Heart right ventricle (tissue), 16 donors: Measurements from ENCODE around the gene CEND1. TPM values are rescaled to one million over a fixed set of nuclear protein-coding genes. Genes with fewer than 3 reads are reported as not detected.

Experiments used
- ATAC-seq, 8 donors: fragments of 200-7000 bp; cut with Tn5 transposase; one replicate each; pipeline ENCODE4 v1.9.1; 2020; ENCODE audit warnings: mild to moderate bottlenecking in 8 of 8, moderate library complexity in 8 of 8, moderate number of reproducible peaks in 1 of 8
- DNase-seq, 2 donors: peaks; one replicate each; pipeline ENCODE4 v3.0.0-alpha.2; 2020
- H3K27ac ChIP-seq, 10 donors: fragments of 200-600 bp; sonication (generic) in 2 of 10; one replicate each; pipeline versions ENCODE4 v1.5.0 to v1.8.0; 2020 to 2022; ENCODE audit warnings: mild to moderate bottlenecking in 3 of 10
- H3K27me3 ChIP-seq, 7 donors: fragments of 200-600 bp; one replicate each; pipeline ENCODE4 v1.8.0; 2021 to 2022; ENCODE audit warnings: mild to moderate bottlenecking in 2 of 7
- H3K36me3 ChIP-seq, 9 donors: fragments of 200-600 bp; sonication (generic) in 1 of 9; one replicate each; pipeline versions ENCODE4 v1.5.0 to v1.8.0; 2020 to 2022; ENCODE audit warnings: mild to moderate bottlenecking in 2 of 9
- H3K4me1 ChIP-seq, 9 donors: fragments of 200-600 bp; sonication (generic) in 1 of 9; one replicate each; pipeline versions ENCODE4 v1.5.0 to v1.8.0; 2020 to 2022; ENCODE audit warnings: mild to moderate bottlenecking in 4 of 9
- H3K4me3 ChIP-seq, 10 donors: fragments of 200-600 bp; sonication (generic) in 2 of 10; one replicate each; pipeline versions ENCODE4 v1.5.0 to v1.8.0; 2020 to 2022; ENCODE audit warnings: mild to moderate bottlenecking in 7 of 10, moderate library complexity in 2 of 10
- H3K9me3 ChIP-seq, 11 donors: fragments of 200-600 bp in 10 of 11; sonication (generic) in 2 of 11; one replicate each; pipeline versions ENCODE4 v1.5.0 to v1.8.0; 2013 to 2022; ENCODE audit warnings: mild to moderate bottlenecking in 2 of 11, control low read depth in 1 of 11, moderate library complexity in 1 of 11
- CTCF ChIP-seq, 9 donors: fragments of 200-600 bp; sonication (generic) in 2 of 9; IDR thresholded peaks; one replicate each; pipeline versions ENCODE4 v1.5.0 to v1.8.0; 2021 to 2022; ENCODE audit warnings: antibody characterized with exemption in 9 of 9, mild to moderate bottlenecking in 5 of 9, moderate library complexity in 1 of 9
- WGBS, 2 donors: extraction: QIAGEN DNeasy Blood & Tissue Kit; methylation state at CpG; one replicate each; pipeline ENCODE4 v1.1.7; 2013; ENCODE audit warnings: inconsistent platforms in 1 of 2; 5-methylcytosine and 5-hydroxymethylcytosine counted together
- intact Hi-C, 10 donors: fragments of 100-400 bp; cut with DNase I; formaldehyde crosslinking; loops; one replicate each; pipeline versions ENCODE4 v1.11.1 to v1.14.2; 2022
- polyA plus RNA-seq, 2 donors: library from polyadenylated mRNA; stranded (reverse); fragments of 200-250 nt; gene quantifications; one replicate each; pipeline ENCODE4 v1.2.3, GENCODE V29; 2013
- total RNA-seq, 10 donors: library from RNA; stranded (reverse); fragmentation: NEBNext Ultra II Directional in 3 of 10; extraction: Animal tissue kit (Norgen Biotek cat#: 25700) in 3 of 10; gene quantifications; one replicate each; pipeline versions ENCODE4 v1.2.1 to v1.2.4, GENCODE V29; 2021 to 2023
- donor health status: Arrhythmogenic right ventricular cardiomyopathy.
- donor health status: ischemic (EF 13 %, LVEDD 7.1; RV severe dilation, severe dysfunction).
- donor health status: healthy with polysubstance abuse.
- donor health status: DM: no; HTN: yes; CAD: no.
- donor health status: DM: no; HTN: no; CAD: no.
- donor health status: ischemic (EF 25% LVEDD 6.9; RV normal size, moderate dysfunction).
- donor health status: ischemic (EF 25% LVEDD 5.7; RV mildly dilated, moderate dysfunction).
- donor health status: healthy.
- donor health status: DM: yes; HTN: yes; CAD: no.
- donor health status: Ischemic cardiomyopathy.
- donor health status: ischemic (EF 35%, LVEDD 5.7; RV mildly dilated, moderate dysfunction).
- donor health status: nonischemic (EF 11% LVEDD 7.7; RV severe dilation, severe dysfunction).
- donor health status: DM: yes; HTN: yes; CAD: no.
- donor health status: PGD.
- donor health status: ischemic (EF 29% LVEDD 5.4; RV normal size, mild dysfunction).
- donor health status: nonischemic (EF 23%, LVEDD 6.1; RV moderate dilation, normal function).

The CEND1 gene
- total and polyA plus RNA-seq, 12 donors, result 0.22 to 0.80 (median 0.53) TPM; not detected in 1

- Histone ChIP-seq H3K36me3 (peaks cover 0 to 71% (median 15%) of the 10 kb centered on the region in 9 donors), H3K27ac (no peak overlapping the region), H3K4me1 (peaks cover 7 to 28% (median 18%) of the 10 kb centered on the region in 9 donors), H3K27me3 (no peaks in the 10 kb centered on the region), H3K4me3 (no peak overlapping the region), H3K9me3 (no peaks in the 10 kb centered on the region)
- DNase-seq (no peak), ATAC-seq (no peak)
- 81 to 83% methylated on average over 15 of the region's 15 CpGs for WGBS, 2 donors
- intact Hi-C loops, result no loop called here
- TF ChIP-seq CTCF (IDR thresholded peaks at IDR 0.05), result no peak
Observed at GRCh38 chr11:771617-772204, 18.2 kb downstream of the CEND1 start.

GRCh38 chr11:770642-771616 lies 19.0 kb downstream of the CEND1 start:
- no peak for ATAC-seq
- peaks cover 0 to 79% (median 17%) of the 10 kb centered on the region in 9 donors for H3K36me3 ChIP-seq
- intact Hi-C loops, result no loop called here
- no peak overlapping the region for H3K27ac ChIP-seq
- no peak overlapping the region for H3K4me3 ChIP-seq
- H3K9me3 ChIP-seq, result no peaks in the 10 kb centered on the region
- 89 to 90% methylated on average over 32 of the region's 32 CpGs for WGBS, 2 donors
- no peaks in the 10 kb centered on the region for H3K27me3 ChIP-seq
- DNase-seq, result no peak
- TF ChIP-seq CTCF (IDR thresholded peaks at IDR 0.05), result no peak
- H3K4me1 ChIP-seq, result peaks cover 0 to 20% (median 10%) of the 10 kb centered on the region in 9 donors

- no peak for DNase-seq
- no peak for ATAC-seq
- WGBS, 2 donors, result 90 to 92% methylated on average over 23 of the region's 23 CpGs
- no peak for TF ChIP-seq CTCF (IDR thresholded peaks at IDR 0.05)
- Histone ChIP-seq H3K27me3 (no peaks in the 10 kb centered on the region), H3K4me3 (no peak overlapping the region), H3K9me3 (no peaks in the 10 kb centered on the region), H3K36me3 (peaks cover 0 to 87% (median 17%) of the 10 kb centered on the region in 9 donors), H3K27ac (no peak overlapping the region), H3K4me1 (peaks cover 0 to 11% (median 2%) of the 10 kb centered on the region in 9 donors)
- intact Hi-C loops, result no loop called here
Observed at GRCh38 chr11:769887-770641, 19.8 kb downstream of the CEND1 start.

- Histone ChIP-seq H3K36me3 (peaks cover 0 to 91% (median 31%) of the 10 kb centered on the region in 9 donors), H3K4me3 (no peak overlapping the region), H3K9me3 (no peaks in the 10 kb centered on the region), H3K27me3 (no peaks in the 10 kb centered on the region), H3K4me1 (no peaks in the 10 kb centered on the region), H3K27ac (no peak overlapping the region)
- WGBS, 2 donors, result 92% methylated on average over 11 of the region's 11 CpGs
- TF ChIP-seq CTCF (IDR thresholded peaks at IDR 0.05), result no peak
- ATAC-seq (no peak), DNase-seq (no peak)
- intact Hi-C loops, result no loop called here
Observed at GRCh38 chr11:767238-767637, 22.7 kb downstream of the CEND1 start.
